ENCODE data around the gene GSC2. TPM values are rescaled to one million over a fixed set of nuclear protein-coding genes. Genes with fewer than 3 reads are reported as not detected.

The GSC2 gene
- total RNA-seq, 1 experiment from 2014 or later = not detected

DNA sequence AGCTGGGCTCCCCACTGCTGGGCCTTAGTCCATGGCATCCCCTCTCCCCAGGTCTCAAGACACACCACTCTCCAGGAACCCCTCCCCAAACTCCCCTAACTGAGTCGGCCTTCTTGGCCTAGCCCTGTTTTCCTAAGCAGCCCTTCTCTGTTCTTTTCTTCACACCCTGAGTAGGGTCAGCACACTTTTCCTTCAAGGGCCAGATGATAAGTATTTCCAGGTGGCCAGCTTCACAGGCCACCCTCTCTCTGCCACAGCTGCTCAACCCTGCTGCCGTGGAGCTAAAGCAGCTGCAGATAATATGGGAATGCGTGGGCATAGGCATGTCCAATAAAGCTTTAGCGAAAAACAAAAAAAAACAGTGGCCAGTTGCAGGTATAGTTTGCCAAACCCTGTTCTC lies 51.9 kb downstream of the GSC2 start:
- Histone ChIP-seq H3K4me3 (ENCODE audit: insufficient read depth, low read depth, low read length) (no peak overlapping the region), H3K36me3 (replicated peaks; ENCODE audit: control insufficient read depth, insufficient read depth, low read length) (no peaks in the 10 kb centered on the region; the same call in 1 of the 2 replicates), H3K27me3 (ENCODE audit: control insufficient read depth, insufficient read depth, low read length) (no peaks in the 10 kb centered on the region)
- DNase-seq = no peak

DNA sequence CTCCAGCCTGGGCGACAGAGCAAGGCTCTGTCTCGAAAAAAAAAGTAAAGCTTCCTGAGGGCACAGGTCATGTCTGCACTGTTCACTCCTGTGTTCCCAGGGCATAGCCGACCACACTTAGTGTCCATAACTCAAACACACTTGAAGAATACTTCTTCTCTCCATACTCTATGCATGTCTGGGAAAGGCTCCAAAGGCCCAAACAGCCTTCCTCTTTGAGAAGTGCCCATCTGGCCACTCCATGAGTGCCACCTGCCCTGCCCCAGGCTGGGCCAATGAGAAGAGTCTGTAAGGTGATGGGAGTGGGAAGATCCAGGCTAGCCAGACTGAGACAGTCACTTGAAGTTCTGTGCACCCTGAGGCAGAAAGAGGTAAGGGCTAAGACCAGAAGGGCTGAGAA lies 52.6 kb downstream of the GSC2 start:
- Histone ChIP-seq H3K4me3 (ENCODE audit: insufficient read depth, low read depth, low read length) (no peak overlapping the region), H3K36me3 (replicated peaks; ENCODE audit: control insufficient read depth, insufficient read depth, low read length) (no peaks in the 10 kb centered on the region; the same call in 1 of the 2 replicates), H3K27me3 (ENCODE audit: control insufficient read depth, insufficient read depth, low read length) (no peaks in the 10 kb centered on the region)
- no peak for DNase-seq

Other genes starting within 250 kb of the GSC2 start
- gene DGCR6, start 244.0 kb downstream of the GSC2 start, total RNA-seq (2014; rRNA removed; shearing (Covaris generic)) = 11.6 and 13.1 TPM in 2 replicates
- gene PRODH, start 214.0 kb downstream of the GSC2 start, total RNA-seq (2014; rRNA removed; shearing (Covaris generic)) = 34.3 and 53.1 TPM in 2 replicates
- gene DGCR2, start 27.9 kb downstream of the GSC2 start, total RNA-seq (2014; rRNA removed; shearing (Covaris generic)) = 60.1 and 72.4 TPM in 2 replicates
- not detected in 2 replicates for gene TSSK2, start 19.0 kb downstream of the GSC2 start, total RNA-seq (2014; rRNA removed; shearing (Covaris generic))
- 17.6 and 28.4 TPM in 2 replicates for gene ESS2, start 5.6 kb downstream of the GSC2 start, total RNA-seq (2014; rRNA removed; shearing (Covaris generic))
- gene SLC25A1, start 28.4 kb upstream of the GSC2 start, total RNA-seq (2014; rRNA removed; shearing (Covaris generic)) = 171 and 188 TPM in 2 replicates
- gene CLTCL1, start 141.4 kb upstream of the GSC2 start, total RNA-seq (2014; rRNA removed; shearing (Covaris generic)) = 10.3 and 11.0 TPM in 2 replicates